Measurements from ENCODE around the gene USP4. TPM values are rescaled to one million over a fixed set of nuclear protein-coding genes. Genes with fewer than 3 reads are reported as not detected.

The USP4 gene
- total and polyA plus RNA-seq, 2 of the 13 experiments (the other 11 are each of a cell fraction or from before 2014, with no cell fraction given), result 9.2 to 20.8 TPM

DNA sequence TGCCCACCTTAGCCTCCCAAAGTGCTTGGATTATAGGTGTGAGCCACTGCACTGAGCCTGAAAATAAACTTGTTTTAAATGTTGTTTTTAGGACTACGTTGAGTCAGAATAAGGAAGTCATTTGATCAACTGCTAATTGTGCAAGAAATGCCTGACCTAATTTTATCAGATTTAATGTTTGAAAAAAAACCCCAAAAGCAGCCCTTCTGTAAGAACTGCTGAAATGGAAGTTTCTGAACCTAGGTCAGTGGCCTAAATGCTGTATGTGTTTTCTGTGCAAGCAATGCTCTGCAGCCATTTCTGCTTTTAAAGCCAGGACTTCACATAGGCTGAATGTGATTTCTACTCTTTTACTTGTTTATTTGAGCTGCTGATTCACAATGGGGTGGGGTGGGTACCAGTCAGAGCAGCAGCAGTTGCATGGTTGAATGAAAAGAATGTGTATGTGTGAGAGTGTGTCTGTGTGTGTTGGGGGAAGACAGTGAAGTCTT lies 11.7 kb upstream of the USP4 start:
- Histone ChIP-seq H3K9me3 (ENCODE audit: low read length) (no peaks in the 10 kb centered on the region), H3K4me3 (replicated peaks in 1 of 3; ENCODE audit: insufficient read depth in 1 of 3, low read depth in 2 of 3, low read length in 3 of 3) (peak overlapping the region in 2 of 3 experiments; percentile 27 to 32; a peak in 5 of 6 replicates), H3K9ac (ENCODE audit: insufficient read depth, low read depth, low read length) (peak overlapping the region; percentile 31), H3K27ac (ENCODE audit: extremely low read length, insufficient read depth, low read length) (peak overlapping the region; percentile 56), H3K27me3 (ENCODE audit: control insufficient read depth in 1 of 2, insufficient read depth in 2 of 2, low read length in 2 of 2) (no peaks in the 10 kb centered on the region), H3K4me2 (ENCODE audit: low read depth, low read length) (peak overlapping the region; percentile 70), H3K79me2 (ENCODE audit: insufficient read depth, low read length) (peaks cover 5% of the 10 kb centered on the region), H2AFZ (ENCODE audit: low read length) (peak overlapping the region; percentile 40), H4K20me1 (ENCODE audit: insufficient read depth, low read length) (no peaks in the 10 kb centered on the region), H3K36me3 (replicated peaks in 1 of 2; ENCODE audit: control insufficient read depth in 1 of 2, insufficient read depth in 2 of 2, low read length in 2 of 2) (peaks cover 0 to 2% of the 10 kb centered on the region in 2 experiments; a peak in 3 of 5 replicates), H3K4me1 (ENCODE audit: insufficient read depth, low read length) (peaks cover 67% of the 10 kb centered on the region)
- BruUV-seq (replicated peaks), result no TSS peak
- 0% methylated on average over 1 of the region's 1 CpG for WGBS (ENCODE audit: low lambda C conversion rate)
- ATAC-seq, result peak; percentile 19
- ChIA-PET CTCF (ENCODE audit: low intra/inter-chr PET ratio, low total read pairs) (no interaction called here), POLR2A (interaction anchor here (0.6 to 5.3 kb wide), 9 partner anchors 12 to 344 kb away, joined by 3 to 50 read pairs (median 3); partner anchors contain the start of genes AMT, KLHDC8B, NICN1 and QRICH1)
- no peak for FAIRE-seq
- DNase-seq (ENCODE audit: low spot score), result no peak
- in situ Hi-C loops (cut with HindIII; ENCODE audit: extremely low pct_ligation_motif_present, low pct_unique_long_range_greater_than_20kb) (no loop called here), intact Hi-C loops (cut with micrococcal nuclease; ENCODE audit: unreplicated experiment) (no loop called here)
- TF ChIP-seq ZFP90 (CRISPR knock-in tag; IDR thresholded peaks at IDR 0.05; ENCODE audit: borderline replicate concordance) (no peak), MED13 (CRISPR knock-in tag; IDR thresholded peaks at IDR 0.05) (no peak), ATF1 (CRISPR knock-in tag; IDR thresholded peaks at IDR 0.05) (no peak), ZNF460 (CRISPR knock-in tag; IDR thresholded peaks at IDR 0.05; ENCODE audit: borderline replicate concordance) (no peak), CBX2 (IDR thresholded peaks at IDR 0.05; ENCODE audit: low read depth, low read length) (no peak), CBX2 (CRISPR knock-in tag; IDR thresholded peaks at IDR 0.05; ENCODE audit: low read depth) (no peak), KDM5B (CRISPR knock-in tag; IDR thresholded peaks at IDR 0.05; ENCODE audit: borderline replicate concordance) (no peak), ZNF234 (CRISPR knock-in tag; conservative IDR thresholded peaks at IDR 0.05) (no peak), PBX2 (CRISPR knock-in tag; IDR thresholded peaks at IDR 0.05) (no peak), ZBTB7A (CRISPR knock-in tag; IDR thresholded peaks at IDR 0.05) (0 out of 2 replicates have a peak, but pooled peaks have one; percentile 28), SIX1 (CRISPR knock-in tag; IDR thresholded peaks at IDR 0.05; ENCODE audit: borderline replicate concordance) (no peak), DR1 (CRISPR knock-in tag; IDR thresholded peaks at IDR 0.05) (no peak), ZNF761 (CRISPR knock-in tag; conservative IDR thresholded peaks at IDR 0.05) (no peak), ZNF382 (CRISPR knock-in tag; IDR thresholded peaks at IDR 0.05; ENCODE audit: borderline replicate concordance) (no peak), ZBTB44 (CRISPR knock-in tag; IDR thresholded peaks at IDR 0.05) (no peak), SIN3B (IDR thresholded peaks at IDR 0.05; ENCODE audit: low read length) (no peak), ZGPAT (CRISPR knock-in tag; IDR thresholded peaks at IDR 0.05) (0 out of 2 replicates have a peak, but pooled peaks have one; percentile 13), ZIK1 (CRISPR knock-in tag; IDR thresholded peaks at IDR 0.05; ENCODE audit: borderline replicate concordance, low read depth) (no peak), PAF1 (CRISPR knock-in tag; IDR thresholded peaks at IDR 0.05) (no peak), ZMAT3 (CRISPR knock-in tag; conservative IDR thresholded peaks at IDR 0.05) (no peak), TGIF2 (CRISPR knock-in tag; IDR thresholded peaks at IDR 0.05) (no peak)
- TF ChIP-seq, protein P1, sequence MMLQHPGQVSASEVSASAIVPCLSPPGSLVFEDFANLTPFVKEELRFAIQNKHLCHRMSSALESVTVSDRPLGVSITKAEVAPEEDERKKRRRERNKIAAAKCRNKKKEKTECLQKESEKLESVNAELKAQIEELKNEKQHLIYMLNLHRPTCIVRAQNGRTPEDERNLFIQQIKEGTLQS (CRISPR knock-in tag; IDR thresholded peaks at IDR 0.05), result no peak
- TF ChIP-seq, protein P2, sequence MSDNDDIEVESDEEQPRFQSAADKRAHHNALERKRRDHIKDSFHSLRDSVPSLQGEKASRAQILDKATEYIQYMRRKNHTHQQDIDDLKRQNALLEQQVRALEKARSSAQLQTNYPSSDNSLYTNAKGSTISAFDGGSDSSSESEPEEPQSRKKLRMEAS (IDR thresholded peaks at IDR 0.05), result 0 out of 2 replicates have a peak, but pooled peaks have one; percentile 4

All from HepG2 (cell line).